Heart left ventricle (tissue), 16 donors: Measurements from ENCODE around the gene XRCC5. TPM values are rescaled to one million over a fixed set of nuclear protein-coding genes. Genes with fewer than 3 reads are reported as not detected.
A peak's percentile ranks its signal among the peaks of the same experiment; 100 is the strongest.

Source experiments
- ATAC-seq, 4 donors: fragments of 200-7000 bp; cut with Tn5 transposase; one replicate each; pipeline ENCODE4 v1.9.1; 2020 to 2022; ENCODE audit warnings: moderate library complexity in 4 of 4, mild to moderate bottlenecking in 3 of 4, moderate number of reproducible peaks in 1 of 4
- DNase-seq, 5 donors: peaks; one replicate each; pipeline ENCODE4 v3.0.0-alpha.2; 2020
- H3K27ac ChIP-seq, 12 donors: fragments of 200-600 bp; sonication (generic) in 4 of 12; one replicate each; pipeline versions ENCODE4 v1.5.0 to v1.8.0; 2016 to 2022; ENCODE audit warnings: mild to moderate bottlenecking in 2 of 12
- H3K27me3 ChIP-seq, 9 donors: fragments of 200-600 bp; sonication (generic) in 2 of 9; one replicate each; pipeline versions ENCODE4 v1.5.1 to v1.8.0; 2016 to 2022; ENCODE audit warnings: mild to moderate bottlenecking in 3 of 9
- H3K36me3 ChIP-seq, 9 donors: fragments of 200-600 bp; sonication (generic) in 2 of 9; one replicate each; pipeline versions ENCODE4 v1.5.0 to v1.8.0; 2018 to 2022; ENCODE audit warnings: mild to moderate bottlenecking in 2 of 9
- H3K4me1 ChIP-seq, 12 donors: fragments of 200-600 bp; sonication (generic) in 4 of 12; one replicate each; pipeline versions ENCODE4 v1.5.0 to v1.8.0; 2016 to 2022; ENCODE audit warnings: mild to moderate bottlenecking in 3 of 12
- H3K4me3 ChIP-seq, 12 donors: fragments of 200-600 bp; sonication (generic) in 4 of 12; one replicate each; pipeline versions ENCODE4 v1.5.0 to v1.8.0; 2017 to 2022; ENCODE audit warnings: mild to moderate bottlenecking in 9 of 12, moderate library complexity in 4 of 12
- H3K9me3 ChIP-seq, 12 donors: fragments of 200-600 bp; sonication (generic) in 4 of 12; one replicate each; pipeline versions ENCODE4 v1.5.0 to v1.8.0; 2016 to 2022; ENCODE audit warnings: mild to moderate bottlenecking in 1 of 12
- CTCF ChIP-seq, 12 donors: fragments of 200-600 bp; sonication (generic) in 4 of 12; IDR thresholded peaks; one replicate each; pipeline versions ENCODE4 v1.5.0 to v1.8.0; 2018 to 2022; ENCODE audit warnings: antibody characterized with exemption in 12 of 12, mild to moderate bottlenecking in 5 of 12
- POLR2A ChIP-seq, 2 donors: fragments of 450-650 bp; IDR thresholded peaks; one replicate each; pipeline ENCODE4 v1.6.1; 2017; ENCODE audit warnings: antibody characterized with exemption in 2 of 2, mild to moderate bottlenecking in 2 of 2, moderate library complexity in 2 of 2
- WGBS, 4 donors: extraction: QIAGEN DNeasy Blood & Tissue Kit in 2 of 4; methylation state at CpG; one replicate each; pipeline versions ENCODE4 v1.1.5 to v1.1.7; 2013 to 2018; 5-methylcytosine and 5-hydroxymethylcytosine counted together
- intact Hi-C, 10 donors: fragments of 100-400 bp; cut with DNase I; formaldehyde crosslinking; loops; one replicate each; pipeline versions ENCODE4 v1.11.1 to v1.14.2; 2022
- polyA plus RNA-seq, 2 donors: library from polyadenylated mRNA; stranded (reverse); fragments of 200-250 nt; gene quantifications; one replicate each; pipeline ENCODE4 v1.2.3, GENCODE V29; 2013
- total RNA-seq, 9 donors: library from RNA; depleted of rRNA in 2 of 9; stranded (reverse); fragments of >200 nt in 2 of 9; fragmentation: NEBNext Ultra II Directional in 3 of 9; extraction: Animal tissue kit (Norgen Biotek cat#: 25700) in 3 of 9; gene quantifications; one replicate each; pipeline versions ENCODE4 v1.1.0 to v1.2.4, GENCODE V29; 2016 to 2023
- donor health status: ischemic (EF 13 %, LVEDD 7.1; RV severe dilation, severe dysfunction).
- donor health status: healthy with polysubstance abuse.
- donor health status: DM: no; HTN: yes; CAD: no.
- donor health status: DM: no; HTN: no; CAD: no.
- donor health status: ischemic (EF 25% LVEDD 6.9; RV normal size, moderate dysfunction).
- donor health status: ischemic (EF 25% LVEDD 5.7; RV mildly dilated, moderate dysfunction).
- donor health status: healthy.
- donor health status: DM: yes; HTN: yes; CAD: no.
- donor health status: ischemic (EF 35%, LVEDD 5.7; RV mildly dilated, moderate dysfunction).
- donor health status: nonischemic (EF 11% LVEDD 7.7; RV severe dilation, severe dysfunction).
- donor health status: DM: yes; HTN: yes; CAD: no.
- donor health status: PGD.
- donor health status: ischemic (EF 29% LVEDD 5.4; RV normal size, mild dysfunction).
- donor health status: nonischemic (EF 23%, LVEDD 6.1; RV moderate dilation, normal function).

XRCC5 gene
- total and polyA plus RNA-seq, 11 donors: 40.0 to 197 (median 126) TPM

GRCh38 chr2:216181351-216181750 lies 72.2 kb downstream of the XRCC5 start:
- Histone ChIP-seq H3K27ac (no peak overlapping the region), H3K9me3 (no peaks in the 10 kb centered on the region), H3K4me3 (no peak overlapping the region), H3K36me3 (peaks cover 0 to 69% (median 32%) of the 10 kb centered on the region in 9 donors), H3K4me1 (peaks cover 0 to 40% (median 0%) of the 10 kb centered on the region in 12 donors), H3K27me3 (no peaks in the 10 kb centered on the region)
- 94 to 95% (median 94%) methylated on average over 6 of the region's 6 CpGs for WGBS, 4 donors
- intact Hi-C loops: no loop called here
- ATAC-seq (no peak), DNase-seq (no peak)
- no peak for TF ChIP-seq POLR2A (IDR thresholded peaks at IDR 0.05)
- no peak for TF ChIP-seq CTCF (IDR thresholded peaks at IDR 0.05)

DNA sequence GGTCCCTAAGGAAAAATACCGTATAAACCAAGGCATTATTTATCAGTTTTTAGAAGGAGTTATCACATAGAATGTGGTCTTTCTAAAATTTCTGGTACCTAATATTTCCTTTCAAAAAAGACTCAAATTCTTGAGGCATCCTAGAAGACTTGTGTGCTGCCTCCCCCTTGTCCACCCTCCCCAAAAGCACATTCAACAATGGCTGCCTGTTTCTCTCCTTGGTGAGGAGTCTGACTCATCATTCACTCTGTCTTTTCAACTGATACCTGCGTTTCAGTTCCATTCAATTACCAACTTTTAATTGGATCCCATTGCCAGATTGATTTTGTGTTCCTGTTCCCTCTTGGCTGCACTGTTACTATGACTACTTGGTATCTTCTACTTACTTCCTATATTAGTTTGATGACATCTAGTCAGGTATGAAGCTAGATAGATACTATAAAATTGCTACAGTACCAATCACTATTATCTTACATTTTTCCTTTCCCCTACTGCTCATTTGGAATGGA lies 72.9 kb downstream of the XRCC5 start:
- peaks cover 0 to 46% (median 3%) of the 10 kb centered on the region in 12 donors for H3K4me1 ChIP-seq
- 72 to 78% (median 74%) methylated on average over 2 of the region's 2 CpGs for WGBS, 4 donors
- no peak for TF ChIP-seq POLR2A (IDR thresholded peaks at IDR 0.05)
- TF ChIP-seq CTCF (IDR thresholded peaks at IDR 0.05): no peak
- ATAC-seq: no peak
- no peak for DNase-seq
- H3K27ac ChIP-seq: no peak overlapping the region
- intact Hi-C loops: no loop called here
- no peaks in the 10 kb centered on the region for H3K27me3 ChIP-seq
- H3K4me3 ChIP-seq: no peak overlapping the region
- H3K36me3 ChIP-seq: peaks cover 0 to 66% (median 32%) of the 10 kb centered on the region in 9 donors
- no peaks in the 10 kb centered on the region for H3K9me3 ChIP-seq

DNA sequence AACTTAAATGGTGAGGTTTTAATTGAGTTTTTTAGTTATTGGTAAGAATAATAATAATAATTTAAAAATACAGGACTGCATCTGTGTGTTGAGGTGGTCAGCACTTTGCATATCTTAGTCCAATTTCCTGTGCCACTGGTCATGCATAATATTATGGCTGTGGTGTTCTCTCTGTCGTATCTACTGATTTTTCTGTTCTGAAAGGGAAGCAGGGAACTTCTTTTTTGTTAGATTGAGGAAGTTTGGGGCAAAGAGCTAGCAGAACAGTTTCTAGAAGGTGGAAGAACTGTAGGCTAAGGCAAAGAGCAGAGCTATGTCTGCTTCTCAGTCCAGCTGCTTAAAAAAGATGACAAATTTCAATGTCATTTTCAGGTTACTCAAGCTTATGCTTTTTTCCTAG lies 74.3 kb downstream of the XRCC5 start:
- 66 to 68% (median 67%) methylated on average over 1 of the region's 1 CpG for WGBS, 4 donors
- no peaks in the 10 kb centered on the region for H3K9me3 ChIP-seq
- intact Hi-C loops: no loop called here
- peaks cover 0 to 60% (median 26%) of the 10 kb centered on the region in 9 donors for H3K36me3 ChIP-seq
- H3K27me3 ChIP-seq: no peaks in the 10 kb centered on the region
- no peak overlapping the region for H3K4me3 ChIP-seq
- DNase-seq (no peak), ATAC-seq (peak in 1 of 4 donors; percentile 29)
- TF ChIP-seq CTCF (IDR thresholded peaks at IDR 0.05) (no peak), POLR2A (IDR thresholded peaks at IDR 0.05) (no peak)
- H3K27ac ChIP-seq: peak overlapping the region in 1 of 12 donors; percentile 1
- peaks cover 0 to 56% (median 9%) of the 10 kb centered on the region in 12 donors for H3K4me1 ChIP-seq

- Histone ChIP-seq H3K27ac (no peak overlapping the region), H3K27me3 (no peaks in the 10 kb centered on the region), H3K36me3 (peaks cover 0 to 48% (median 37%) of the 10 kb centered on the region in 9 donors), H3K4me1 (peaks cover 0 to 45% (median 17%) of the 10 kb centered on the region in 12 donors), H3K4me3 (no peak overlapping the region), H3K9me3 (no peaks in the 10 kb centered on the region)
- 59 to 68% (median 64%) methylated on average over 3 of the region's 3 CpGs for WGBS, 4 donors
- ATAC-seq (no peak), DNase-seq (no peak)
- intact Hi-C loops: no loop called here
- TF ChIP-seq CTCF (IDR thresholded peaks at IDR 0.05): no peak
- TF ChIP-seq POLR2A (IDR thresholded peaks at IDR 0.05): no peak
Observed at GRCh38 chr2:216188559-216188850, 79.4 kb downstream of the XRCC5 start.
